Measurements from ENCODE around the gene FLRT3.

Gene FLRT3

GRCh38 chr20:14378326-14378725, 40.9 kb upstream of the FLRT3 start:
- no peak for TF ChIP-seq CTCF (IDR thresholded peaks at IDR 0.05; ENCODE audit: unreplicated experiment in 3 of 3)
- peaks cover 21% of the 10 kb centered on the region for H3K4me1 Mint-ChIP-seq
- no peaks in the 10 kb centered on the region for H3K27me3 Mint-ChIP-seq (ENCODE audit: low read depth)
- no peaks in the 10 kb centered on the region for H3K36me3 Mint-ChIP-seq (ENCODE audit: low read depth)
- no peak overlapping the region for H3K27ac Mint-ChIP-seq
- H3K4me3 Mint-ChIP-seq = no peak overlapping the region
- peaks cover 4% of the 10 kb centered on the region for H3K9me3 Mint-ChIP-seq

- Mint-ChIP-seq H3K4me1 (peaks cover 21% of the 10 kb centered on the region), H3K36me3 (ENCODE audit: low read depth) (no peaks in the 10 kb centered on the region), H3K9me3 (no peaks in the 10 kb centered on the region), H3K27me3 (ENCODE audit: low read depth) (no peaks in the 10 kb centered on the region), H3K27ac (peak overlapping the region in 2 of 3 experiments; percentile 10 to 24), H3K4me3 (no peak overlapping the region)
- TF ChIP-seq CTCF (IDR thresholded peaks at IDR 0.05; ENCODE audit: unreplicated experiment in 3 of 3) = no peak
Observed at GRCh38 chr20:14375416-14375985, 38.1 kb upstream of the FLRT3 start.

GRCh38 chr20:14374196-14374595, 36.8 kb upstream of the FLRT3 start:
- no peak for TF ChIP-seq CTCF (IDR thresholded peaks at IDR 0.05; ENCODE audit: unreplicated experiment in 3 of 3)
- peaks cover under 1% of the 10 kb centered on the region for H3K9me3 Mint-ChIP-seq
- no peaks in the 10 kb centered on the region for H3K36me3 Mint-ChIP-seq (ENCODE audit: low read depth)
- H3K4me1 Mint-ChIP-seq = peaks cover 21% of the 10 kb centered on the region
- no peak overlapping the region for H3K4me3 Mint-ChIP-seq
- no peak overlapping the region for H3K27ac Mint-ChIP-seq
- H3K27me3 Mint-ChIP-seq (ENCODE audit: low read depth) = no peaks in the 10 kb centered on the region

- no peaks in the 10 kb centered on the region for H3K27me3 Mint-ChIP-seq (ENCODE audit: low read depth)
- H3K4me3 Mint-ChIP-seq = no peak overlapping the region
- no peak for TF ChIP-seq CTCF (IDR thresholded peaks at IDR 0.05; ENCODE audit: unreplicated experiment in 3 of 3)
- no peaks in the 10 kb centered on the region for H3K4me1 Mint-ChIP-seq
- H3K9me3 Mint-ChIP-seq = peaks cover 10% of the 10 kb centered on the region
- no peak overlapping the region for H3K27ac Mint-ChIP-seq
- peaks cover 7% of the 10 kb centered on the region for H3K36me3 Mint-ChIP-seq (ENCODE audit: low read depth)
Observed at GRCh38 chr20:14361509-14362345, 24.3 kb upstream of the FLRT3 start.

- Mint-ChIP-seq H3K27me3 (ENCODE audit: low read depth) (no peaks in the 10 kb centered on the region), H3K4me1 (no peaks in the 10 kb centered on the region), H3K4me3 (no peak overlapping the region), H3K36me3 (ENCODE audit: low read depth) (peaks cover 3% of the 10 kb centered on the region), H3K27ac (no peak overlapping the region), H3K9me3 (peaks cover 7% of the 10 kb centered on the region)
- no peak for TF ChIP-seq CTCF (IDR thresholded peaks at IDR 0.05; ENCODE audit: unreplicated experiment in 3 of 3)
Observed at GRCh38 chr20:14360416-14360815, 23.0 kb upstream of the FLRT3 start.

GRCh38 chr20:14355791-14356190, 18.4 kb upstream of the FLRT3 start:
- no peak for TF ChIP-seq CTCF (IDR thresholded peaks at IDR 0.05; ENCODE audit: unreplicated experiment in 3 of 3)
- peaks cover 8% of the 10 kb centered on the region for H3K9me3 Mint-ChIP-seq
- H3K36me3 Mint-ChIP-seq (ENCODE audit: low read depth) = no peaks in the 10 kb centered on the region
- H3K27me3 Mint-ChIP-seq (ENCODE audit: low read depth) = no peaks in the 10 kb centered on the region
- H3K4me3 Mint-ChIP-seq = no peak overlapping the region
- H3K27ac Mint-ChIP-seq = no peak overlapping the region
- no peaks in the 10 kb centered on the region for H3K4me1 Mint-ChIP-seq

Data from nephron (organoid).